ENCODE data around the gene SORCS3. TPM values are rescaled to one million over a fixed set of nuclear protein-coding genes. Genes with fewer than 3 reads are reported as not detected.

SORCS3 gene
- total RNA-seq (2014; rRNA removed; shearing (Covaris generic)): not detected in 2 replicates

DNA sequence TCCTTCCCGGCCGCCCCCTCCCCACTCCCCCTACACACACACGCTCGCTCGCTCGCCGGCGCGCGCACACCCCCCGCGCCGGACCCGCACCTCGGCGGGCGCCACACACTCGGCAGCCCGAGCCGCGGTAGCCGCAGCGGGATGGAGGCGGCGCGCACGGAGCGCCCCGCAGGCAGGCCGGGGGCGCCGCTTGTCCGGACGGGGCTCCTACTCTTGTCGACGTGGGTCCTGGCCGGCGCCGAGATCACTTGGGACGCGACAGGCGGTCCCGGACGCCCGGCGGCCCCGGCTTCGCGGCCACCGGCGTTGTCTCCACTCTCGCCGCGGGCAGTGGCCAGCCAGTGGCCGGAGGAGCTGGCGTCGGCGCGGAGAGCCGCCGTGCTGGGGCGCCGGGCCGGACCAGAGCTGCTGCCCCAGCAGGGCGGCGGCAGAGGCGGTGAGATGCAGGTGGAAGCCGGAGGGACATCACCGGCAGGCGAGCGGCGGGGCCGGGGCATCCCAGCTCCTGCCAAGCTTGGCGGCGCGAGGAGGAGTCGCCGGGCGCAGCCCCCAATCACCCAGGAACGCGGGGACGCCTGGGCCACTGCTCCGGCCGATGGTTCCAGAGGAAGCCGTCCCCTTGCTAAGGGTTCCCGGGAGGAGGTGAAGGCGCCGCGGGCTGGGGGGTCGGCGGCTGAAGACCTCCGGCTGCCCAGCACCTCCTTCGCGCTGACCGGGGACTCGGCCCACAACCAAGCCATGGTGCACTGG, at the start of gene SORCS3:
Gene SORCS3 (plus strand): TSS at position 104 of the 750 bp plus-strand sequence.
- DNase-seq (ENCODE audit: low read depth): no peak

DNA sequence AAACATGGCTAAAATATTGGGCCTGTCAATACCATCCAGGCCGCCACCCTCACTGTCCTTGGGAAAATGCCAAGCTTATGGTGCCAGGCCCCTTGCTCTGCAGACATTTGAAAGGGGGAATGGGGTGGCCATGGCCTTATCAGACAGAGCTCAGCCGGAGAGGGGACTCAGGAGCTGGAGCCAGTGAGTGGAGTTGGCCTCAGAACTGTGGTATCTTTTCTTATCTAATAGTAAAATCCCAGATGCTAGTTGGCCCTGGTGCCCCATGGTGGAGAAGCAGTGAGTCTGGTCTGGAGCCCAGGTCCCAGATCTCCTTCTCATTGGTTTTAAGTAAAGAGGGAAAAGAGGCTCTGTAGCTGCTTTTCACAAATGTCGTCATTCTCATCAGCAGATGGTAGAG, 49.6 kb upstream of the SORCS3 start:
- no peak for DNase-seq (ENCODE audit: low read depth)

DNA sequence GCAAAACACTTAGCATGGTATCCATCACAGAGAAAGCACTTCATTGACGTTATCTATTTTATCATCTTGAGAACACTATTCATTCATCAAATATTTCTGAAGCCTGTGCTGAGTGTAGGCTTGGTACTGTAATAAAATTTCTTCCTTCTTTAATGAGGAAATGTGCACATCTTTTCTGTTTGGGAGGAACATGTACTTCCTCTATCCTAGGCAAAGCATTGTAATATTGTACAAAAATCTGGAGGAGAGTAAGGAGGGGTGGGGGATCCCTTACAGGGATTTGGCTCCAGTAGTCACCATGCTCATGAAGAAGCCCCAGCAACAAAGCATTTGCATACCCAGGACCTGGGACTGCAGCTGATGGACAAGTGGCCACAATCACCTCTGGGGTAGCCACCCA, 39.9 kb upstream of the SORCS3 start:
- DNase-seq (ENCODE audit: low read depth): no peak

DNA sequence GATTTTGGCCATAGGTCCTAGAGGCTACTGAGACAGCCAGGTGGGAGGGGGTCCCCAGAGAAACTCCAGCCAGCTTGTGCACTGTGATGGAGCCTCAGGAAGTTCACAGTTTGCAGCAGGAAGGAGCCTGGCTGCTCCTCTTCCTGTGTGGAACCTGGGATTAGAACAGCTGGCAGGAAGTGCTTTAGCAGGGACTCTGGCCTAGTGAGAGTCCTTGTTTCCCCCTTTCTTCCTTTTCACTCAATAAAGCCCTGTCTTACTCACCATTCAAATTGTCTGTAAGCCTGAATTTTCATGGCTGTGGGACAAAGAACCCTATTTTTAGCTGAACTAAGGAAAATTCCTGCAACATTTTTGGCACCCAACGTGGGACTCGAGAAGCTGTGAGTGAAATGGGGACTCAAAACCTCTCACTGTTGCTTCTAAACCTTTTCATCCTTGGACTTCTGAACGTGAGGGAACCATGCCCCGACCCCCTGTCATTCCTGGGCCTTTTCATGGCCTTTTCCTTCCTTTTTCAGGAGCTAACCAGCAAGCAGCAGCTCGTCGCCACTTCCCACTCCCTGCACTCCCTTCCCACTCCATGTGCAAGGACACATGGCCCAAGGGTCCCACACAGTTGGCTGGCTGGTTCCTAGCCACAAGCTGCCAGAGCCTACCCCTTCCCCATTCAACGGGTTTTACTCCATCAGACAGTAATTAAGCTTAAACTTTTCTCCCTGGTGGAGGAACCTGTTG, 32.8 kb upstream of the SORCS3 start:
- DNase-seq (ENCODE audit: low read depth): peak; percentile 4

DNA sequence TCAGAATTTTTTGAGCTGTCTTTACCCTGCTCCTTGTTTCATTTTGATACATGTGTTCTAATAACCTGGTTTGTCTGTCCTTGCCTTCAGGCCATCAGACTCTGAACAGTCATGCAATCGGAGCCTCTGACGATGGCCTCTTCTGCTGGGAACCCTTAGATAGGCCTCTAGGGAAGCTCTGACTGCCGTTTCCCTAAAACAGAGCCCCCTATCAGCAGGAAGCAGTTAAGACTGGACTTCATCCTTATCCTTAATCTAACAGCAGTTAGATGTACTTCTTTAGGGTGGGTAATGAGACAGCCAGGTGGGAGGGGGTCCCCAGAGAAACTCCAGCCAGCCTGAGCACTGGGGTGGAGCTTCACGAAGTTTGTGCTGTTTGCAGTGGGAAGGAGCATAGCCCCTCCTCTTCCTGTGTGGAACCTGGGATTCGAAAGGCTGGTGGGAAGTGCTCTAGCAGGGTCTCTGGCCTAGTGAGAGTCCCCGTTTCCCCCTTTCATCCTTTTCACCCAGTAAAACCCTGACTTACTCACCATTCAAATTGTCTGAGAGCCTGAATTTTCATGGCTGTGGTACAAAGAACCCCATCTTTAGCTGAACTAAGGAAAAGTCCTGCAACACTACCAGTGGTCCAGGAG, 28.4 kb upstream of the SORCS3 start:
- peak; percentile 35 for DNase-seq (ENCODE audit: low read depth)

DNA sequence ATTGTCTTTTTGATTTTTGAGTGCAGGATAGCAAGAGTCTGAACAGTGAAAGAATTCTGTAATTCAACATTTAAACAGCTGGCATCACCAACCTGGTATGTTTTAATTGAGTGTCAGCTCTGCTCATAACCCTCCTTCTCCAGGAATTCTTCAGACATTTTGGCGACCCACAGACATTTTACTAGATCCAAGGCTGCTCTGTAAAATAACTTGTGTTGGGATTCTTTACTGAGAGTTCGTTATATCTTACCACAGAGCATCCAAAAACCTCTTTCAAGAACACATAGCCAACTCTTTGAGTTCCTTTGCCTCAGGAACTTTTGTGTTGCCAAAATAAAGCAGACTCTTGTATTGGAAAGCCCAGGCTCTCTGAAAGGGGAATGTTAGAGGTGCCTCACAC, 27.7 kb upstream of the SORCS3 start:
- DNase-seq (ENCODE audit: low read depth): no peak

DNA sequence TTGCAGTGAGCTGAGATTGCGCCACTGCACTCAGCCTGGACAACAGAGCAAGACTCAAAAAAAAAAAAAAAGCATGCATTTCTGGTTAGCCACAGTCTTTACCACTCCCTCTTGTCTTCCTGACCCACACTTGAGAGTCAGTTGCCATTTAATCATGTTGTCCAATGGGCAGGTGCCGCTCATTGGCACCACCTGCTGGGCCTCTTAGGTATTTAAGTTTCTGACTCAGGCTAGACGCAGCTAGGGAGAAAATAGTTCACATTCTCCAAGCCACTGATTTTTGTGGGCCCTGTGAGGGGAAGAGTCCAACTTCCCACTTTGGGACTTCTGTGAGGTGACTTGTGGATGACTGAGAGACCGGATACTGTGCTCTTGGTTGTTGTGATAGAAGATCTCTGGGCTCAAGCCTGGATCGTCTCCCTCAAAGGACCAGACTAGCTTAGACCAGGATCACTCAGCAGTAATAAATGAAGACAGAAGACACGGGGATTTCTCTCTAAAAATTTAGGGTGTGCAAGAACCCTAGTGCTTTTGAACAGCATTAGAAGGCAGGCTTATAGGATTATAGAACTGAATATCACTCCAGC, 26.8 kb upstream of the SORCS3 start:
- DNase-seq (ENCODE audit: low read depth): peak; percentile 35

DNA sequence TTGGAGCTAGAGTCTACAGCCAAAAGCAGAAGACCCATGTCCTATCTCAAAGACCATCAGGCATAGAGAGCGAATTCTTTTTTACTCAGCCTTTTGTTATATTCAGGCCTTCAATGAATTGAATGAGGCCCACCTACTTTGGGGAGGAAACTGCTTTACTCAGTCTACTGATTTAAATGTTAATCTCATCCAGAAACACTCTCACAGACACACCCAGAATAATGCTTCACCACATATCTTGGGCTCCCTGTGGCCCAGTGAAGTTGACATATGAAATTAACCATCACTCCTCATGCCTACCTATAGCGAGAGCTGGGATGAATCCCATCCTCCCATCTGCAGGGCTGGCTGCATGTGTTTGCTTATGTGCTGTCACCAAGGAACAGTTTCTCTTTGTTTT, 26.0 kb upstream of the SORCS3 start:
- DNase-seq (ENCODE audit: low read depth): no peak

DNA sequence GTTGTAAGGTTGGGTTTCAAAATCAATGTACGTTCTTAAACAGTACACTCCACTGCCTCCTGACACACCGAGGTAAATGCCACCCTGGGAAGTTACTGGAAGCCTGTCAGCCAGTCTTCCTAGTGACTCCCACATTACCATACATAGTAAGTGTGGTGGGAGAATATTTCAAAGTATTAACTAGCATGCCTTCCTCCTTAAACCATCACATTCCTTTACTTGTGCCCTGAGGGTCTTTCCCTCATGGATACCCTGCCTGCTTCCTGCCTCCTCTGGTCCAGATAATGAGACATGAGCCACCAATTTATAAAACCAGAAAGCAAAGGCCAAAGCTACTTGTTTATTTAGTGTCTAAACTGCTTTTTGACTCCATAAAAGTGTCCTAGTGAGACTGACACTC, 23.3 kb upstream of the SORCS3 start:
- peak; percentile 54 for DNase-seq (ENCODE audit: low read depth)

DNA sequence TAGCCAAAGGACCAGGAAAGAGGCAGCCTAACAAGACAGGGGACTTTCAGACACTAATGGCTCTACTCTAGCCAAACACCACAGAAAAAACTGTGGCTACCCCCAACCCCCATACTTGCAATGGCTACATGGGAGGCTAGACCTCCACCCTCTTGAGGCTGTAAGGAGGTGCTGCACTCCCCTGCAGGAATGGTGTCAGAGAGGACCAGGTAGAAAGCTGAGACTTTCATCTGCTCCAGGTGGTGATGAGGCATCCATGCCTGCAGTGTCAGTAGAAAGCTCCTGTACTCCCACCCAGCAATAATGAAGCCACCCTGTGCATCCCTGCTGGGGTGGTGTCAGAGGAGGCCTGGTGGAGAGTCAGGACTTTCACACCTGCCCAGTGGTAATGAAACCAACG, 18.9 kb upstream of the SORCS3 start:
- DNase-seq (ENCODE audit: low read depth): no peak

DNA sequence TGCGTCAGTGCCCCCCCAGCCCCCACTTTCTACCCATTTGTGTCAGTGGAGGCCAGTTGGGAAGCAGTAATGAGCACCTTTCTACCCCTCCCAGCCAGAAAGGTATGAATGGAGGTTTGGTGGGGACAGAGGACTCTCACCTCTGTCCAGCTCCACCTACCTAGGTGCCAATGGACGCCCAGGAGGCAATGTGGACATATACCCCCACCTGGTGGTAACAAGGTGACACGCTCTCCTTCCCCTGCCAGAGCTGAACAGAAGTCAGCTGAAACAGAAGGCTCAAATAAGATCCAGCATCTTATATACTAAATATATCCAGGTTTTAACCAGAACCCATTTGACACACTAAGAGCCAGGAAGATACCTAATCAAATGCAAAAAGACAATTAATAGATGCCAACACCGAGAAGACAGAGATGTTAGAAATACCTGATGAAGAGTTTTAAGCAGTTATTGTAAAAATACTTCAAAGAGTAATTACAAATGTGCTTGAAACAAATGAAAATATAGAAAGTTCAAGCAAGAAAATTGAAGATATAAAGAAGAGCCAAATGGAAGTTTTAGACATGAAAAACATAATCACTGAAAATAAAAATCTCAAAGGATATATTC, 18.4 kb upstream of the SORCS3 start:
- DNase-seq (ENCODE audit: low read depth): peak; percentile 16

DNA sequence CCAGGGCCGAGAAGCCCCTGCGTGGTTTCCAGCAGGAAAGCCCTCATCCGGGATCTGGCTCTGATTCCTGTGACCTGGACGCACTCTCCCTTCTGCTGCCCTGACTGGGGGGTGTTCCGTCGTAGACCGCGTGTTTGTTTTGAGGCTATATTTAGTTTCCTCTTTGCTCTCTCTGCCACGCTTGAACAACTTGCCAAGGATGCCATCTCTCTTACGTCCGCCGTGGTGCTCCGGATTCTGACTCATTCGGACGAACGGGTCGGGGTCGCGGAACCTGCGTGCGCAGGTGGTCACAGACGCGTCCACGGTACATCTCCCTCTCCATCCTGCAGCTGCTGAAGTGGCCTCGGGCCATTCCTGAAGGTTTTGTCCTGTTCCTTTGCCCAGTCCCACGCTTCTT, 10.4 kb upstream of the SORCS3 start:
- DNase-seq (ENCODE audit: low read depth): no peak

DNA sequence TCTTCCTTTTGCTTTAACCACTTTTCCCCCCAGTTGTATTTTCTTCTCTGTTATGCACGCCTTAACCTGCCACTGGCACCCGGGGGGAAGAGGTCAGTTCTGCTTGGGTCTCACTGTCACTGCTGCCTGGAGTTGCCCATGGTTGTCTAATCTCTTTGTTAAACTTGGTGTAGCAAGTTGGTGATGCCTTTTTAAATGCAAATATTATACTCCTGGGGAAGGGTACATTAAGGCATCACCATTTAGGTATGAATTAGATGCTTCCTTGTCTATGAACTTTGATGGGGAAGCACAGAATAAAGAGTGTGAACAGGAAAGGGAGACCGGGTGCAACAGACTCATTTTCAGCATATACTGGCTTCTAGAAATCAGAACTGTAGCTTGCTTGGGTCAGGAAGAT, 9.1 kb upstream of the SORCS3 start:
- no peak for DNase-seq (ENCODE audit: low read depth)

DNA sequence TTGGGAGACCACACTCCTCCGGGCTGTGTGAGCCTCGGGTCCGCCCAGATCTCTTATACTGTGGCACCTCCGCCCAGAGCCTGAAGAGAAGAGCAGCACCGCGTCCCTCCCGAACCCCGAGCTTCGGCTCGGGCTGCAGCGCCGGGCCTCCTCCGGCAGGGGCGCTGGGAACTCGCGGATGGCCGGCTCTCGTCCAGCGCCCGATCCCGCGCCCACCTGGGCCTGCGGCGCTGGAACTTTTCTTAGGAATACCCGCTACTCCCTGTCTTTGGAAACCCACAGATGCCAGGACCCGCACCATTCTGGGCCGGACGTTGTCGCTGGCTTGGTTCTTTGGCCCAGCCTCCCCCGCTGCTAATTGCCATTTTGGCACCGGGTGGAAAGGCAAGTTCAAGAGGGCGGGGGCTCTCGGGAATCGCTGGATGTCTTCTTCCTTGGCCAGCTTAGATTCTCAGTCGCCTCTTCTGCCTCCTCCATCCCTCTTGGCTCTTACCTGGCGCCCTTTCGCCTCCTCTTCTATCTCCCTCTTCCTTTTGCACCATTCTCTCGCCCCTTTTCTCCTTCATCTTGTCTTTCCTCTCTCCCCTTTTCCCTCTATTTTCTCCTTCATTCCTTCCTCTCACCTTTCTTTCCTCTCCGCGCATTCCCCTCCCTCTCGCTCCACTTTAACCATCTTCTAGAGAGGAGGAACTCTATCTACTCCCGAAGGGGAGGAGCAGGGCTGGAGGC, 2.1 kb upstream of the SORCS3 start:
- DNase-seq (ENCODE audit: low read depth): no peak

DNA sequence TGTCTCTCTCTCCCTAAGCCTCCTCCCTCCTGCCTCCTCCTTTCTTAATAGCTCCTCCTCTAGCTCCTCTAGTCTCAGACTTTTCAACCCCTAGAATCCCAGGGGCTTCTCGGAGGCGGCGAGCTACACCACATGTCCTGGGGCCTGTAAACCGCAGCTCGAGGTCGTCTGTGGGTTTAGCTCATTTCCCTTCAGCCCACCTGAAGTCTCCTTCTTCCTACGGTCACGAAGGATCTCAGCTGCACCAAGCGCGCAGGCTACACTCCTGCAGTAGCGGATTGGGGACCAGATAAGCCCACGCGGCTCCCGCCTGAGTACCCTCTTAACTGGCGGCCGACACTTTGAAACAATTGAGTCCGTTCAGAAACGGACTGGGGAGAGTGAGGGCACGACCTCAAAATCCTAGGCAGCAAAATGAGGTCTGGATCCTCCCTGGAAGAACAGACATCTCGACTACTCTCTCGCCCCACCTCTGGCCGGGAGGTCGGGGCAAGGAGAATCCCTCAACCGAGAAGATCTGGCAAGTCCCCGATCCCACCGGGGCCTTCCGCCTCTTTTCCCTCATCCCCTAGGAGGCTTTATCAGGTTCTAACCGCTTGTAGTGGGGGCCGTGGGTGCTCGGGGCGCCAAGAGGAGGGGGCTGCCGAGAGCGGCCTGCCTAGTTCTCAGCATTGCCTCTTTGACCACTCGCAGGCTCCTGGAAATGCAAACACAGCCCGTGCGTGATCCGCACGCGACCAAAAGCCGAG, 1.3 kb upstream of the SORCS3 start:
- no peak for DNase-seq (ENCODE audit: low read depth)

DNA sequence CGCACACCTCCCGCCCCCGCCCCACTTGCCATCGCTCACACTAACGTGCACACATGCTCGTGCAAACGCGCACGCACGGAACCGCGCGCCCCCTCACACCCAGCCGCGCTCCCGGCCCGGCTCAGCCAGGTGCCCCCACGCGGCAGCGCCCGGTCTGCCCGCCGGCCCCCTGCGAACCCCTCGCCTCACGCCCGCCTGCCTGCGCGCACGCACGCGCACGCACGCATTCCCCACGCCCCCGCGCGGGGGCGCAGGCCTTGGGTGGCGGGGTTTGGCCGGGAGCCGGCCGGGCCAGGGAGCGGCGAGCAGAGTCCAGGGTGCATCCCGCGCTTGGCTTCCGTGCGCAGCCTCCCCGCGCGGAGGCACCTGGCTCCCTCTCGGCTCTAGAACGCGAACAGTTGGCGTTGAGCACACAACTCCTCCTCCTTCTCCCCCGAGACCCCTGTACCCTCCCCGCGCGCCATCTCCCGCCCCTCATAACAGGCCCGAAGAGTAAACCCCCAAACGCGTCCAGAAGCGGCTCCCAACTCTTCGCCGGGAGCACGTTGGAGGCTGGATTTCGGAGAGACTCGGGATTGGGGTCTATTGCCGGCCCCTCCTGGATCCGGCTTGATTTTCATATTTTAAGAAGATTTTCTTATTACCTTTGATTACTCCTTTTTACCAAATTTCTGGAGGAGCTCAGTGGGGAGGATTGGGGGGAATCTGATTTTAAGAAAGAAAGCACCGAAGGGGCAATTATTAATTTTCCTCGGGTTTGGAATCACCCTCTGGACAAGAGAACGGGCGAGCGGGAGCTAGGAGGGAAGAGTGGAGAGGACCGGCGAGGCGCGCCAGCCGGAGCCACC, 527 bp upstream of the SORCS3 start:
- DNase-seq (ENCODE audit: low read depth): no peak

DNA sequence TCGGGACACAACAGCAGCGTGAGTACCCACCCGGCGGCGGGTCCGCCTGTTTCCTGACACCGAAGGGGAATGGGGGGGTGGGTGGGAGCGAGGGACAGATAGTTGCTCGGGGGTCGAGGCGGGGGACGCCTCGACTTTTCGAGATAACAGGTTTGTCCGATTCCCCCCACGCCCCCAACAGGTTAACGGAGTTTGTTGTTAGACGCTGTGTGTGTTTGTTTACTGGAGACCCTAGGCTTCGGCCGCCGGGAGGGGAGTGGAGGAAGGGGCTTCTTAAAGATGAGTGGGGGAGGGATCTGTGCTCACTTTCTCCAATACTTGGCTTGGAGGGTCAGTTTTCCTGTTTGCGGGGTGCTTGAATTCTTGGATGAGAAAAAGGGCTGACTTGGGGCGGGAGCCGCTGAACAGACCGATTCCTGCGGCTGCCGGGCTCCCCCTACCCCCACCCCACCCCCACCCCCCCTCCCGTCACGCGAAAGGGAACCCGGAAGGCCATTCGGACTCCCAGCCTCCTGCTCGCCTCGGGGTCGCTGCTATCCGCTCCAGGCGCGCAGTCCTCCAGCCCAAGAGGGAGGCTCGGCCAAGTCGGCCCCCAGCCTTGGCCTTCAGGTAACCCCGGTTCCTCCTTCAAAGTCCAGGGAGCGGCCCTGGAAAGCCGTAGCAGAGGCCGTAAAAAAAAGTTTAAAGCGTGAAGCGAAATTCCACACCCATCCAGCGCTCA, 1.0 kb downstream of the SORCS3 start:
- no peak for DNase-seq (ENCODE audit: low read depth)

DNA sequence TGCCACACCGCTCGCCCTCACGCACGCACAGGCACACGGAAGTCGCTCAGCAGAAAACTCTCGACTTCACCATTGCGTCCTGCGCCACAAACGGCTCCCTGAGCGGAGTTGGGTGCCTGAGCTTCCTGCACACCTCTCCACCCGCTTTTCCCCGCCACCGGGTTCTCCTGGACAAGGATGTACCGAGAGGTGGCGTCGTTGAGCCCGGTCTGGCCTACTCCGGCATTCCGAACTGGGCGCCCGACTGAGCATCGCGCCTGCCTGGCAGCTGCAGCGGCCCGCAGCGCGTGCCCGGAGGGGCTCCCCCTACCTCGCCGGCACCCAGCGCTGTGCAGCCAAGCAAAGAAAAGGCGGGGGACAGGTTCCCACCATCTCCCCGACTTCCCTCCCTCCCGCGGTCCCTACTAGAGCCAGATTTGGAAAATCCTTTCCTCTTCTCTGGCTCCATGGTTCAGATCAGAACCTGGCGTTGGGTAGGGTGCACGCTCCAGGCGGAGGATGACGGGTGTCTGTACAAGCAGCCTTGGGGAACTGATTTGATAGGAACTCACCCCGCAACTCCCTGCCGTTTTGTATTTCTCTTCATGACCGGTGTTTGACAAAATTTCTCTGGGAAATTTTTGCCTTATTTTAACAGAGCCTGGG, 1.7 kb downstream of the SORCS3 start:
- DNase-seq (ENCODE audit: low read depth): no peak

DNA sequence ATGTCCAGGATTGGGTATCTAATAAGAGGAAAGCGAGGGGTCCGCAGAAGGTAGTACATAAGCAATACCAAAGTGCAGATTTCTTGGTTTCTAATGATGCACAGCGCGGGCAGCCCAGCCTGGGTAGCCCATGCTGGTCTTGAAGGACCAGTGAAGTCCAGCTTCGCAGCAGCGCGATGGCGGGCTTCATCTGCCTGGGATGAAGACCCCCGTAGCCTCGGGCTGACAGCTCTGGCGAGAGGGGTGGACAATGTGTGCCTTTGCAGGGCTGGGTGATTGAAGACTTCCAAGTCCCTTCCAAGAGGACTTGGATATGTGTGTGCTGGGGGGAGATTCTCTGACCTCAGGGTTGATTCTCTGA, 2.2 kb downstream of the SORCS3 start:
- no peak for DNase-seq (ENCODE audit: low read depth)
